Stromal cell of bone marrow (primary cell): ENCODE results near the gene IL32.

Source experiments
- DNase-seq: peaks from one replicate; pipeline ENCODE4 v3.0.0-alpha.2; 2012; ENCODE audit warnings: low read depth

IL32 gene

GRCh38 chr16:3118846-3119245, 53.4 kb downstream of the IL32 start:
- DNase-seq, result no peak
